Astrocyte (in vitro differentiated cells and primary cell): ENCODE data around the gene EPB41L3. TPM values are rescaled to one million over a fixed set of nuclear protein-coding genes. Genes with fewer than 3 reads are reported as not detected.

ENCODE experiments used
- DNase-seq: peaks from one replicate; pipeline ENCODE4 v3.0.0-alpha.2; 2010; ENCODE audit warnings: low read depth
- FAIRE-seq: peaks from 2 replicates; lab custom pipeline; 2011; peaks lifted over from hg19 to GRCh38; lab: Jason Lieb, UNC
- H2AFZ ChIP-seq: 2 replicates; pipeline ENCODE4 v1.6.0; 2012; ENCODE audit warnings: low read depth, low read length, inconsistent platforms
- H3K27ac ChIP-seq: 2 replicates; pipeline ENCODE4 v1.5.1; 2011; ENCODE audit warnings: low read depth, low read length, inconsistent platforms
- H3K27me3 ChIP-seq: 2 replicates; pipeline ENCODE4 v1.6.0; 2011; ENCODE audit warnings: low read length, inconsistent platforms; ENCODE audit not compliant: insufficient read depth
- H3K36me3 ChIP-seq: 2 replicates; pipeline ENCODE4 v1.5.1; 2011; ENCODE audit warnings: low read length, inconsistent platforms; ENCODE audit not compliant: insufficient read depth
- H3K4me1 ChIP-seq: 2 replicates; pipeline ENCODE4 v1.5.1; 2011; ENCODE audit warnings: low read length, inconsistent platforms; ENCODE audit not compliant: insufficient read depth
- H3K4me2 ChIP-seq: 2 replicates; pipeline ENCODE4 v1.6.0; 2012; ENCODE audit warnings: low read length, inconsistent platforms
- H3K4me3 ChIP-seq: 2 replicates; pipeline ENCODE4 v1.5.1; 2011; ENCODE audit warnings: low read depth, mild to moderate bottlenecking, low read length, inconsistent platforms; ENCODE audit not compliant: insufficient read depth
- H3K79me2 ChIP-seq: 2 replicates; pipeline ENCODE4 v1.6.0; 2012; ENCODE audit warnings: mild to moderate bottlenecking, low read length, inconsistent platforms; ENCODE audit not compliant: insufficient read depth
- H3K9ac ChIP-seq: 2 replicates; pipeline ENCODE4 v1.6.0; 2012; ENCODE audit warnings: mild to moderate bottlenecking, low read length, inconsistent platforms
- H3K9me3 ChIP-seq: 2 replicates; pipeline ENCODE4 v1.5.1; 2012; ENCODE audit warnings: low read depth, mild to moderate bottlenecking, low read length, inconsistent platforms; ENCODE audit not compliant: insufficient read depth
- H4K20me1 ChIP-seq: 2 replicates; pipeline ENCODE4 v1.6.0; 2012; ENCODE audit warnings: low read length, inconsistent platforms; ENCODE audit not compliant: insufficient read depth
- H3K27ac Mint-ChIP-seq: one replicate; pipeline ENCODE4 v1.8.0; 2021; ENCODE audit warnings: mild to moderate bottlenecking, mixed read lengths; ENCODE audit not compliant: unreplicated experiment
- H3K27me3 Mint-ChIP-seq: one replicate; pipeline ENCODE4 v1.8.0; 2021; ENCODE audit warnings: low read depth, mixed read lengths; ENCODE audit not compliant: unreplicated experiment
- H3K36me3 Mint-ChIP-seq: one replicate; pipeline ENCODE4 v1.8.0; 2021; ENCODE audit warnings: low read depth, mixed read lengths; ENCODE audit not compliant: unreplicated experiment
- H3K4me1 Mint-ChIP-seq: one replicate; pipeline ENCODE4 v1.8.0; 2021; ENCODE audit warnings: low read depth, mixed read lengths; ENCODE audit not compliant: unreplicated experiment
- H3K4me3 Mint-ChIP-seq: one replicate; pipeline ENCODE4 v1.8.0; 2021; ENCODE audit warnings: mild to moderate bottlenecking, moderate library complexity, mixed read lengths; ENCODE audit not compliant: unreplicated experiment
- H3K9me3 Mint-ChIP-seq: one replicate; pipeline ENCODE4 v1.8.0; 2021; ENCODE audit warnings: mild to moderate bottlenecking, mixed read lengths; ENCODE audit not compliant: unreplicated experiment
- CTCF ChIP-seq: IDR thresholded peaks from 2 replicates; pipeline ENCODE4 v1.5.1; 2011; ENCODE audit warnings: low read depth, mild to moderate bottlenecking, inconsistent platforms, low read length, moderate library complexity; ENCODE audit not compliant: insufficient read depth
- EZH2 ChIP-seq: IDR thresholded peaks from 2 replicates; pipeline ENCODE4 v1.6.1; 2012; ENCODE audit warnings: mild to moderate bottlenecking, low read length, inconsistent platforms; ENCODE audit not compliant: insufficient read depth
- total RNA-seq: library from RNA; stranded (reverse); gene quantifications from 2 replicates; pipeline ENCODE4 v1.2.1, GENCODE V29; 2021

EPB41L3 gene
- total RNA-seq, 1 donor from 2014 or later: 97.0 TPM

GRCh38 chr18:5546660-5547059 lies 2.9 kb upstream of the EPB41L3 start:
- Histone ChIP-seq H3K79me2 (peaks cover 7% of the 10 kb centered on the region), H3K27me3 (no peaks in the 10 kb centered on the region), H3K4me3 (no peak overlapping the region), H3K27ac (no peak overlapping the region), H3K4me2 (no peak overlapping the region), H3K9me3 (no peaks in the 10 kb centered on the region), H2AFZ (no peak overlapping the region), H3K9ac (no peak overlapping the region), H3K4me1 (peaks cover 3% of the 10 kb centered on the region), H3K36me3 (no peaks in the 10 kb centered on the region), H4K20me1 (no peaks in the 10 kb centered on the region)
- H3K27ac Mint-ChIP-seq: no peak overlapping the region
- no peaks in the 10 kb centered on the region for H3K36me3 Mint-ChIP-seq
- DNase-seq: peak; percentile 43
- no peak overlapping the region for H3K4me3 Mint-ChIP-seq
- FAIRE-seq: no peak
- peaks cover 2% of the 10 kb centered on the region for H3K27me3 Mint-ChIP-seq
- H3K9me3 Mint-ChIP-seq: no peaks in the 10 kb centered on the region
- peak; percentile 68 for TF ChIP-seq CTCF
- no peak for TF ChIP-seq EZH2
- H3K4me1 Mint-ChIP-seq: peaks cover 3% of the 10 kb centered on the region

GRCh38 chr18:5543036-5543680 lies 639 bp downstream of the EPB41L3 start:
- TF ChIP-seq CTCF (no peak), EZH2 (no peak)

GRCh38 chr18:5542515-5543035 lies 1.2 kb downstream of the EPB41L3 start:
- peaks cover 4% of the 10 kb centered on the region for H4K20me1 ChIP-seq
- peak overlapping the region; percentile 48 for H3K27ac Mint-ChIP-seq
- H2AFZ ChIP-seq: peak overlapping the region; percentile 50
- H3K4me3 Mint-ChIP-seq: peak overlapping the region; percentile 94
- peak overlapping the region; percentile 81 for H3K4me3 ChIP-seq
- H3K27ac ChIP-seq: peak overlapping the region; percentile 49
- H3K27me3 ChIP-seq: no peaks in the 10 kb centered on the region
- H3K4me1 ChIP-seq: peaks cover 3% of the 10 kb centered on the region
- no peaks in the 10 kb centered on the region for H3K36me3 Mint-ChIP-seq
- H3K9ac ChIP-seq: peak overlapping the region; percentile 82
- DNase-seq (no peak), FAIRE-seq (no peak)
- no peaks in the 10 kb centered on the region for H3K9me3 Mint-ChIP-seq
- no peak for TF ChIP-seq CTCF
- H3K4me2 ChIP-seq: peak overlapping the region; percentile 95
- no peaks in the 10 kb centered on the region for H3K36me3 ChIP-seq
- no peaks in the 10 kb centered on the region for H3K9me3 ChIP-seq
- H3K27me3 Mint-ChIP-seq: peaks cover 2% of the 10 kb centered on the region
- H3K4me1 Mint-ChIP-seq: peaks cover 16% of the 10 kb centered on the region
- peaks cover 27% of the 10 kb centered on the region for H3K79me2 ChIP-seq

More at GRCh38 chr18:5543036-5543680, 639 bp downstream of the EPB41L3 start:
- no peak for FAIRE-seq
- H3K4me3 Mint-ChIP-seq: peak overlapping the region; percentile 94
- Histone ChIP-seq H3K9ac (peak overlapping the region; percentile 82), H2AFZ (peak overlapping the region; percentile 50), H3K9me3 (no peaks in the 10 kb centered on the region), H3K4me3 (peak overlapping the region; percentile 81), H3K4me1 (peaks cover 3% of the 10 kb centered on the region), H3K36me3 (no peaks in the 10 kb centered on the region), H4K20me1 (peaks cover 2% of the 10 kb centered on the region), H3K27me3 (no peaks in the 10 kb centered on the region), H3K79me2 (peaks cover 23% of the 10 kb centered on the region), H3K4me2 (peak overlapping the region; percentile 95), H3K27ac (peak overlapping the region; percentile 49)
- H3K27me3 Mint-ChIP-seq: peaks cover 2% of the 10 kb centered on the region
- no peak for DNase-seq
- no peak overlapping the region for H3K27ac Mint-ChIP-seq
- peaks cover 15% of the 10 kb centered on the region for H3K4me1 Mint-ChIP-seq
- H3K36me3 Mint-ChIP-seq: no peaks in the 10 kb centered on the region
- no peaks in the 10 kb centered on the region for H3K9me3 Mint-ChIP-seq
